ENCODE data around the gene ORM2.

ORM2 gene

DNA sequence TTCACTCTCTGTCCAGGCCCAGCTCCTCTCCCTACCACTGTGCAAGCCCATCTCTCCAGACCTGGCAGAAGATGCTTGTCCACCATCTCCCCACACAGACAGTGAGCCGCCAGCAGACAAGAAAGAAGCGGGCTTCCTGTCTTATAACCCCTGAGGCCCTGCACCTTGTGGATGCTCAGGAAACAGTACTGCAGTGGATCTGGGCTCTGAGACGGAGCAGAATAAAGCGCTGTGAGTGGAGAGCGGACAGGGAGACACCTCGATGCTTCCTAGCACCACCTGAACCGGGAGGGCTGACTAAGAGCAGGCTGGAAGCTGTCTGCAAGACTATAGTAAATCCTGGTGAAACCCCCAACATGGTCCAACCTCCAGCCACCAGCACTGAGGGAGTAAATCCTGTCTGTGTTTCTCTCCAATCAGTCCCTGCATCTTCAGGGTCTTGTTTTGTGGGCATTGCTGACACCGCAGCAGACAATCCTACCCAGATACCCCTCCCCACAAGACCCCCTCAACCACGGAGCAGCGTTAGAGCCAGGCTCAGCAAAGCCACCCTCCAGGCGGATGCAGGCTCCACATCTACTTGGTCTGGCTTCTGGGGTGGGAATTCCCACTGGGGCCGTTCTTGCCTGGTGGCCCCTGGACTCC, 18.7 kb downstream of the ORM2 start:
- DNase-seq (ENCODE audit: low spot score) = no peak
- FAIRE-seq = no peak

DNA sequence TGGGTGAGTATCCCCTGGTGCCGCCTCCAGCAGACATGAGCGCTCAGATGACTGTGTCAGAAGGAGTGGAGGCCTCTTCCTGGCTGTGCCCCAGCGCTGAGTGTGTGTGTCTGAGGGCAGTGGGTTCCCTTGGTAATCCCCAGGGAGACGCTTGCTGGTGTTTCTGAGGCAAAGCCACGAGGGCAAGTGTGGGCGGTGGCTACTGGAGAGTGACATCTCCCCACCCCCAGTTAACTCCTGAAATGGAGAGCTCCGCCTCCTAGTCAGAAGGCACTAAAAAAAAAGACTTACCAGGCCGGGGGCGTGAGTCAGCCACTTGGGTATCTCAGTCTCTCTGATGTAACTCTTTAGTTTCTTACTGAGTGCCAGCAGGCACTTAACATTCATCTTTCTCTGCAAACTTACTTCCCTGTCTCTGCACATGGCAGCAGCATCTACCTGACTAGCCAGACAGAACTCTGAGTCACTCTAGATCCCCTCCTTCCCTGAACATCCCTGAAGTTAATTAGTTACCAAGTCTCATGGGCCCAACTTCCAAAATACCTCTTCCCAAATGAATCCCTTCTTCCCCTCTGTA, 19.3 kb downstream of the ORM2 start:
- FAIRE-seq = no peak
- peak; percentile 89 for DNase-seq (ENCODE audit: low spot score)

DNA sequence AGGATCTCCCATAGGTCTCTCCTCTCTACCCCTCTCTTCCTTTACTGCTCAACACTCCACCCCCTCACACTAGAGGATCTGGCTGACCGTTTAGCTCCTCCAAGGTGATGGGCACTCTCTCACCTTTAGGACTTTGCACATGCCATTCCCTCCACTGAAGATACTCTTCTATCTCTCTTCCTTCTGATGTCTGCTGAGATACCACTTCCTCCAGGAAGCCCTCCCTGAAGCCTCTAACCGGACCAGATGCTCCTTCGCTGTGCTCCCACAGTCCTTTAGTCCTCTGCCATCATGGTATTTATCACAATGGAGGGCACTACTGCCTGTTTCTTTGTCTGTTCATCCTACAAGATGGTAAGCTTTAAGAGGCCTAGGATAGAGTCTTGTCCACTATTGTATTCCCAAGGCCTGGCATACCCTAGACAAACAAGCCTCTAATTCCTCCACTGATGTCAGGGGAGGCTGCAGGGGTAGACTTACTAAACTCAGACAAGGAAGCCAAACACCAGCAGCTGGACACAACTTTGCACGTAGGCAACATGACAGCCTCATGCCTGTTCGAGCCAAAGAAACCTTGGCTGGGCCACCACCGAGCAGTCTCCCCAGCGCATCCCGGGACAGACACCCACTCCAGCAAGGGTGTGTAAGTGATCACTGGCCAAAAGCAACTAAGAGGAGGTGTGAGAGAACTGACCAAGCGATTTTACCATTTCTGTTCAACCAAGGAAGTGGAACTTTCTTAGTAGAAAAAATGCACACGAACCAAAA, 20.2 kb downstream of the ORM2 start:
- DNase-seq (ENCODE audit: low spot score) (no peak), FAIRE-seq (no peak)

DNA sequence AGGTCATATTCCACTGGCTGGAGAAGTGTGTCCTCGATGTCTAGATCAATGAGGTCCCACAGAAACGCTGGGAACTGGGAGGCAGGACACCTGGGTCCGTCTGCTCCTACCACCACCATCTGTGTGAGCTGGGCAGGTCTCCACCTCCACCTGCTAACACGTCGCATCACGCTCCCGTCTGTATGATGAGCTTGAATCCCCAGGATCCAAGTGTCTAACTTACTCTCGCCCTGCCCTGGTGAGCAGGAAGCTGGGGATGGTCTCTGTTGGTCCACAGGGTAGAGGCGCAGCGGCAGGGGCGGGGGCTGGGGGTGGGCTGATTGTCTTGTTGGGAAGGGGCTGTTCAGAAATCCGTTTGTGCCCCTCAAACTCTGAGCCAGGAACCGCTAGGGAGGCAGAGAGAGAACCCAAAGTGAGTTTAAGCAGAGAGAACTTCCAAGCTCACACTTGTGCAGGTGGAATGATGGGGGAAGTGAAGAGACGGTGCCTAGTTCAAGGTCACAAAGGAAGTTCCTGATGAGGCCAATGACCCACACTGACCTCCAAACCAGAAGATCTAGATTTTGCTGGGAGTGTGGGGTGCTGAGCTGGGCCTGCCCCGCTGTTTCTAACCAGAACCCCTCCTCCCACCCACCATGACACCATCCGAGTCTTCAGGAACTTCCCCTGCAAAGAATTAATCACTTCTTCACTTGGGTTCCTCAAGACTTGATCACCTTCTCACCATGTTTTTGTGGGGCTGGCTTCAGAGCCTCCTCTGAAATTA, 21.1 kb downstream of the ORM2 start:
- FAIRE-seq (peak; percentile 59), DNase-seq (ENCODE audit: low spot score) (no peak)

DNA sequence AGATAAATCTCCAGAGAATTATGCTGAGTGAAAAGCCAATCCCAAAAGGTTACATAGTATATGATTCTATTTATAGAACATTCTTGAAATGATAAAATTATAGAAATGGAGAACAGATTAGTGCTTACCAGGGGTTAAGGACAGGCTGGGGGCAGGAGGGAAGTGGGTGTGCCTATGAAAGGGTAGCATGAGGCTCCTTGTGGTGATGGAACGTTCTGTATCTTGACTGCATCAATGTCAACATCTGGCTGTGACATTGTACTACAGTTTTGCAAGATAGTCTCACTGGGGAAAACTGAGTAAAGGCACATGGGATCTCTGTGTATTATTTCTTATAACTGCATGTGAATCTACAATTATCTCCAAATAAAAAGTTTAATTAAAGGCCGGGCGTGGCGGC, 22.3 kb downstream of the ORM2 start:
- FAIRE-seq (no peak), DNase-seq (ENCODE audit: low spot score) (no peak)

DNA sequence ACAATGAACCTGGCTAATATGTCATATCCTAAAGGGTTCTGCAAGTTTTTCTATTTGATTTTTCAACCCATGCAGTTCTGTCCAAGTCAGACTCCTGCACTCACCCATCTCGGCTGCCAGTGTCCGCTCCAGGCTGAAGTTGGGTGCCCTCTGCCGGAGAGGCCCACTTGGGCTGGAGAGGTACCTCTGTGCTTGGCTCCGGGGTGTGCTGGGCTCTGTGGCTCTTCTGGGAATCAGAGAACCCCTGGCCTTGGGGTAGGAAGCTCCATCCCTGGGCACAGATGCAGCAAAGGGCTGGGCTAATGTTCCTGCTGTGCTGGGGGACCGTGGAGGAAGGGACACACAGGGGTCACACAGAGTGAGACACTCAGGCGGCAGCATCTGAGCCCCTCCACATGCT, 26.2 kb downstream of the ORM2 start:
- FAIRE-seq = no peak

DNA sequence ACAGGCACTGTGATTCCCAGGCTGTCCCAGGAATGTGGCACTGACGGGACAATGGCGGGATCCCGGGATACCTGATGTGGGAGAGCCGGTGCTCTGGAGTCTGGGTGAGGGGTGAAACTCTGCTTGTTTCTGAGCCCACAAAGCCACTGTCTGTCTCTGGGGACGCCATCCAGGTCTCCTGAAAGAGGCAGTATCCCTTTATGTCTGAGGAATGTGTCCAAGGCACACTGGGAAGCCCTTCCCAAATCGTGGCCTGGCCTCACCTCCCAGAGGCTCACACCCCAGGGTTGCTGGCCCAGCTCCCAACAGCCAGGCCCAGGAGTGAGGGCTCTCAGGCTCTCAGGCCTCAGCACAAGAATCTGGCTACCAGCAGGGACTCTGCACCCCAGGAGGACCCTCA, 27.1 kb downstream of the ORM2 start:
- FAIRE-seq (no peak), DNase-seq (ENCODE audit: low spot score) (no peak)

More for the DNA sequence above, 26.2 kb downstream of the ORM2 start:
- DNase-seq (ENCODE audit: low spot score) = no peak

DNA sequence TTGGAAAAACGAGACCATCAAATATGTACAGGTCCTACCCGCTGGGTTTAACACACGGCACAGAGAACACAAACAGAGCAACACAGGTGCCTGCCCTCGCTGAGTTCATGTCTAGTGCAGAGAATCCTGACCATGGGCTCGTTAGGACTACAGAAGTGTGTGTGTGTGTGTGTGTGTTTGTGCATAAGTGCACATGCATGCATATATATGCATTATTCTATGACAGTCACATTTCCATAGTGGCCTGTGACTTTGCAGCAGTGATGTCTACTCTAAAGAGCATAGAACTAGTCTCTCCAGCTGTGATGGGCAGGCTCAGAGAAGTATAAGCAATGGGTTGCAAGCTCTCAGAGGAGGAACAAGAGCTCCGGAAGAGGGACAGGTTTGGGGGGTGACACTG, 27.7 kb downstream of the ORM2 start:
- FAIRE-seq (no peak), DNase-seq (ENCODE audit: low spot score) (no peak)

DNA sequence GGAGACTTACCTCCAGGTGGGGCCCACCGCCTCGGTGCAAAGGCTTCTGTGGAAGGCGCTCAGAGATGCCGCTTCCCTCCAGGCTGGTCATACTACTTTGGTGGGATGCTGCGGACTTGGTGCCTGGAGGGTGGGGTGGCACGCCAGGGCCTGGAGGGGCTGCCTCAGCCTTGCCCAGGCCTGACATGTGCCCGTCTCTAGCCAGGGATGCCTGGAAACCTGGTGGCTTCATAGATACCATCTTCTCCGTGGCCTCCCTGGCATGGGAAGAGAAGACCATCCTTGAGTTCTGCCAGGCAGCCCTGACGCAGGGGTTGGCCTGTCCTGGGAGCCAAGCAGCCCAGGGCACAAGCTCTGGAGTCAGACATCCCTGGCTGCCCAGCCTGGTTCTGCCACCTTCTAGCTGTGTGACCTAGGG, 28.3 kb downstream of the ORM2 start:
- FAIRE-seq (no peak), DNase-seq (ENCODE audit: low spot score) (no peak)

DNA sequence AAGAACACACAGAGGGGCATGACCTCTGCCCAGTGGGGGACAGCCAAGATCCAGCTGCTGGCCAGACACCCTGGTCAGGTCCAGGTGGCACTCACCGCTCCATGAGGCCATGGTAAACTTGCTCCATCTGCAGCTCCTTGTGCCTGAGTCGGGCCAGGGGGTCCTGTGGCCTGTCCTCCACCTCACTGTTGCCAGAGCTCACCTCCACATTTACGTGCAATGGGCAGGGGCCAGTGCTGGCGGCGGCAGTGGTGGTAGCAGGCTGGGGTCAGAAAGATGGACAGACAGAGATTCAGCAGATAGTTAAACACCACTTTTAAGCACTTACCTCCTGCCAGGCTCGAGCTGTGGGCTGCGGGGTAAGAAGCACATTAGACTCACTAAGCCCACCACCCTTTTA, 30.1 kb downstream of the ORM2 start:
- DNase-seq (ENCODE audit: low spot score) = no peak

DNA sequence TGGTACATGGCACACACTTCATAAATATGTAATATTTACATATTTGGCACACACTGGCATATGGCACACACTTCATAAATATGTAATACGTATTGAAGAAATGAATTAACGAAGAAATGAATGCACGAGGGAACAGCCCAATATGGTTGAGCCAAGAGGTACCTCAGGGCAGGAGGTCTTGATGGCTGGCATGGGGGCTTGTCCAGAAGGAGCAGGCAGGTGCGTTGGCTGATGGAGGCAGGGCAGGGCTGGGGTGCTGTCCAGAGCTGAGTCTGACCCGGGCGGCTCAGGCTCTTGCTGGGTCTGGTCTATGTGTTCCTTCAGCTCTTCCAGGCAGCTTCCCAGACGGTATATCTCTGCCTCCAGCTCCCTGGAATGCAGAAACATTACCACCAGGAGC, 31.9 kb downstream of the ORM2 start:
- DNase-seq (ENCODE audit: low spot score) (no peak), FAIRE-seq (no peak)

More for the DNA sequence above, 30.1 kb downstream of the ORM2 start:
- no peak for FAIRE-seq

DNA sequence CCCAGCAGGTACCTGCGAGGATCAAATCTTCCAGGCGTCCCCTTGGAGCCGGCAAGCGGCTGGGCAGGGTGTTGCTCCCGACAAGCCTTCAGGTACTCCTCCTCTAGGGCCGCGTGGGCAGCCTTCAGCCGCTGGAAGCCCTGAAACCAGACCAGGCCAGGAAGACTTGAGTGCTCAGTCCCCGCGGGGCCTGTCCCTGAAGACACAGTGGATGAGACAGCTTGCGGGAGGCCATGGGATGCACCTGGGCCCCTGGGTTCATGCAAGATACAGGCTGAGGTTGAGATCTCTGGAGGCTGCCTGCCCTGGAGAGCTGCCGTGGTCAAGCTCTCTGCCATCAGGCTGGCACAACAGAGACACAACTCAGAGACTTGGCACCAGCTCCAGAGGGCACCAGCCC, 32.7 kb downstream of the ORM2 start:
- FAIRE-seq (no peak), DNase-seq (ENCODE audit: low spot score) (no peak)

DNA sequence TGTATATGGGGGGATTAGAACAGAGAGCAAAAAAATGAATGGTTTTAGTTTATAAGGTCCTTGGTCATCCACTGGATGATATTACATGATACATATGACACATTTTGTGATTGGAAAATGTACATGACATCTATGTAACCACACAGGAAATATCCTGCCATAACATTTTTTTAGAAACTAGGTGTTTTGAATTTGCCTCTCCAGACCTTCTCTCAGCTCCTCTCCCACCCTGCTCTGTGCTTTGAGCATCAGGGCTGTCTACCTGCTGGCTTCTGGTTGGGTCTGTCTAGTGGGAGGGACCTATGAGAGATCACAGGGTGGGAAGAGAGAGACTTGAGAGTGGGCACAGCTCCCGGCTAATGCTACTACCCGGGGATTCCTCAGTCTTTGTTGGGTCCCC, 33.8 kb downstream of the ORM2 start:
- DNase-seq (ENCODE audit: low spot score) (no peak), FAIRE-seq (no peak)

DNA sequence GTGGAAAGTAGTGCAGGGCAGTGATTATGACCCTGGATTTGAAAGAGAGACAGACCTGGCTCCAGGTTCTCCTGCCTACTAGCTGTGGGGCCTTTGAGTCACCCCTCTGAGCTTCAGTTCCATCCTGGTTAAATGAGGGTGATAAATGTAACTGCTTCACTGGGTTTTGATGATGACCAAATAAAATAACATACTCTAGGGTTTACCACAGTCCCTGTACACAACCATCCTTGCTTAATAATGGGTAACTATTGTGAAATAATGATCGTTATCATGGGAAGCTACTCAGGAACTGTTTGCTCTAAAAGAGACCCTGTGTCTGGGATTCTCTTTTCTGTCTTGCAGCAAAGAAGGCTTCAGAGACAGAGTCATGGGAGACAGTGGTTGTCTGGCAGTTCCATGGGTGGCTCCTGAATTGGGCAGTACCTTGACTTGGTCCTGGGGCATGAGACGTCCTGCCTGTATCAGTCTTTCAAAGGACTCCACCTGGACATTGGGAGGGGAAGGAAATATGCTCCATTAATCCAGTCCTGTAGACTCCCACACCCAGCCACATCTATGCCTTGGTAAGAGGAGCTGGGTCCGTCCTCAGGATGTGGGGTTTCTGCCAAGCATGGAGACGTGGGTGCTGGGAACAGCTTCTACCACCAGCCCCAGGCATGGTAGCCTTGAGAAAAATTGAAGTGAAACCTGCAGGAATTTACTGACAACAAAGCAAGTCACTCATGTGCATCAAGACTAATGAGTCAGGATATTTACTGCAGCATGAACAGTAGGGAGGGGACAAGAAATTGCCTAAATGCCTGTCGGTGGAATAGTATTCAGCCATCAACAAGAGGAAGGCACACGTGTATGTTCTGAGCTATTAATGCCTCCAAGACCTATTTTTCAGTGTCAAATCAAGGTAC, 34.7 kb downstream of the ORM2 start:
- DNase-seq (ENCODE audit: low spot score) = no peak

DNA sequence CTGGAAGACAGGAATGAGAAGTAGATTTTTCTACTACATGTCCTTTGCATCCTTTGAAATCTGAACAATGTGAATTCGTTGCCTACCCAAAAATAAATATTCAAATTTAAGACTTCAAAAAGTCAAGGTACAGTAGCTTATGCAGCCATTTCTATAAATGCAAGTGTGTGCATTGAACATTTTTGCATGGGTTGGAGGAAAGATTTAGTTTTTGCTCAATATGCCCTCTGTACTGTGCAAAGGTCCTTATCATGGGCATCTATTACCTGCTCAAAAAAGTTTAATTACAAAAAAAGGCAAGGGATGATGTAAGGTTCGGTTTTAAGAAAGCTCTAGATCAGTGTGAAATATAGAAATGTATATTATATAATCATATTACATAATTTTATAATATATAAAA, 35.5 kb downstream of the ORM2 start:
- DNase-seq (ENCODE audit: low spot score) = no peak

More for the DNA sequence above, 34.7 kb downstream of the ORM2 start:
- FAIRE-seq = no peak

DNA sequence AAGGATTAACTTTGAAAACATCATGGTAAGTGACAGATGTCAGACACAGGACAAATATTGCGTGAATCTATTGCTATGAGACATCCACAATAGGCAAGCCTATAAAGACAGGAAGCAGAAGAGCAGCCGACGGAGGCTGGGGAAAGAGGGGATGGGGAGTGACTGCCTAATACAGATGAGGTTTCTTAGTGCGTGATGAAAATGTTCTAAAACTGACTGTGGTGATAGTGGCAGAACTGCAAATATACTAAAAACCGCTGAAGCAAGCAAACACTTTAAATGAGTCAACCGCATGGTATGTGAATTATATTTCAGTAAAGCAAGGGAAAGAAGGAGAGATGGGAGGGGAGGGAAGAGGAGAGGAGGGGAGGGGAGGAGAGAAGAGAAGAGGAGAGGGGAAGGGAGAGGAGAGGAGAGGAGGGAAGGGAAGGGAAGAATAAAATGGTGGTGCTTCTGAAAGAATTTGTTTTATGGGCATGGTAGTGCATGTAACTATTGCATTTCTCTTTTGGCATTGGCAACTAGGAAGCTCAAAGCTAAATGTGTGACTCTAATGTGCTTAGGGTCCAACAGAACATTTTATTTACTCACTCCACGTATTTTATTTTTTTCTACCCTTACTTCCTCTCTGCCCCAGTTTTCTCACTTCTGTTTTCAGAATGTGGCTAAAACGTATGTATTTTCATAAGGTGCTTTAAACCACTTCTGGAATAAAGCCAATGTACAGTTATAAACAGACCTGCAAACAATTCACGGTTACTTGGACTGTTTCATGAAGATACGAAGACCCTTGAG, 36.9 kb downstream of the ORM2 start:
- FAIRE-seq = no peak

More for the DNA sequence above, 35.5 kb downstream of the ORM2 start:
- FAIRE-seq = no peak

DNA sequence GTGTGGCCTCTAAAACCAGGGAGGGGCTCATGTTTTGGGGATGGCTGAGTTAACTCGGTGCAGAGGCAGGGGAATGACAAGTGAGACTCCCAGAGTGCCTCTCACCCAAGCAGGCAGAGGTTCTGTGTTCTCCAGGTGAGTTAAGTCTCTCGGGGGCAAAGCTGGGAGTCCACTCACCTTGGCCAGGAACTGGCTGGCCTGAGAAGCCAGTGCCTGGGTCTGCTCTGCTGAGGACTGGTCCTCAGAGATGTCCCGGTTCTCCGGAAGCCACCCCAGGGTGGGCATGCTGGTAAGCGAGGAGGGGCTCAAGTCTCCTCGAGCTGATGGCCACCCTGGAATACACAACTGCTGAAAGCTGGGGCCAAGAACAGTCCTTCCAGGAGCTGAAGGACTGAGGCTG, 37.7 kb downstream of the ORM2 start:
- no peak for DNase-seq (ENCODE audit: low spot score)

More for the DNA sequence above, 36.9 kb downstream of the ORM2 start:
- DNase-seq (ENCODE audit: low spot score) = peak; percentile 43

DNA sequence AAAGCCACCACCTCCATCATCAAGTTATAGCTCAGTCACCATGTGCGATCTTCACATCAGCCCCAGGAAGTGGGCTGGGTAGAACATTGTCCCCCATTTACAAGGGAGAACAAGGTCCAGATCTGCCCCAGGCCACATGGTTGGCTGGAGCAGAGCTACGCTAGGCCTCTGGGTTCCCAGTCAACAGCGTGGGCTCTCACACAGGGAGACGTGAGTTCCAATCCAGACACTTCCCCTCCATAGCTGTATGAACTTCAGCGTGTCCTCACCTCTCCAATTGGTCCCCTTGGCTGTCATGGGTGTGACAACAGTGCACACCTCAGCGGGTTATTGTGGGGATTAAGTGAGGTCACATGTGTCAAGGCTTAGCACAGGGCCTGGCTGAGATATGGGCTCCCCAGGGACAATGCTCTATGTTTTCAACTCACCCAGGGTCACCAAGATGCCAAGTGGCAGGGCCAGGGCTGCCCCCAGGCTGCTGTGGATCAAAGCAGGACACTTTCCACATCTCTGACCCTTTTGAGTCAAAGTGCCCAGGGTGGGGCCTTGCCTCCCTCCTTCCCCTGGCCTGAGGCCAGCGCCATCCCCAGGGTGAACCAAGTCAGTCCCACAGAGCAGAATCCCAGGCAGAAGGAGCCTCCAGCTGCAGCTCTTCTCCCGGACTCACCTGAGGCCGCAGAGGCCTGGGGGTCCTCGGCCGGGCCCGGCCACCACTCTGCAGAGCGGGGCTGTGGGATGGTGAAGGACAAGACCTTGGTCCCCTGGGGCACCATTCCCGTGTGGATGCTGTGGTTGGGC, 38.3 kb downstream of the ORM2 start:
- FAIRE-seq (no peak), DNase-seq (ENCODE audit: low spot score) (no peak)

More for the DNA sequence above, 37.7 kb downstream of the ORM2 start:
- FAIRE-seq = no peak

Data from urothelium cell line (cell line).